GM19324 (cell line): Measurements from ENCODE around the gene SLC25A53.
"Not testable (repeated sequence)": the region's sequence is repeated elsewhere in the genome, so short reads cannot be mapped to it uniquely, and the experiment has no call there.

Experiments
- ATAC-seq: cut with Tn5 transposase; IDR thresholded peaks from one replicate; pipeline ENCODE4 v1.9.1; 2021; ENCODE audit warnings: mild to moderate bottlenecking, moderate library complexity; ENCODE audit not compliant: unreplicated experiment, low FRiP score

Gene SLC25A53

DNA sequence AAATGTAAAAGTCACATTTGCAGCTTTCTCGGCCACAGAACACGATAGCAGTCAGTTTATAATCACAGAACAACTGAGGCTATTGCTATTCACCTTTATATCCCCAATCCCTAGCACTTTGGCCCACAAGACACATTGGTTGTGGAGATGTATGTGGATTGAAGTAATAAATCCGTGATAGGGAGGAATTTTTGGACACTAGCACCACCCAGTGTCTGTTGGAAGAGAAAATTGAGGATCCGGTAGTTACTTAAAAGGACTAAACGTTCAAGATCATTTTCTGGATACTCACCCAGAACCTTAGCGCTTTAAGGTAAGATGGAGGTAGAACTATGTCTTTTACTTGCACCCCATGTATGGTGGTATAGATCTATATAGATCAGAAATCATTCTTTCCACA is 79.0 kb downstream of the SLC25A53 start:
- ATAC-seq = not testable (repeated sequence)

DNA sequence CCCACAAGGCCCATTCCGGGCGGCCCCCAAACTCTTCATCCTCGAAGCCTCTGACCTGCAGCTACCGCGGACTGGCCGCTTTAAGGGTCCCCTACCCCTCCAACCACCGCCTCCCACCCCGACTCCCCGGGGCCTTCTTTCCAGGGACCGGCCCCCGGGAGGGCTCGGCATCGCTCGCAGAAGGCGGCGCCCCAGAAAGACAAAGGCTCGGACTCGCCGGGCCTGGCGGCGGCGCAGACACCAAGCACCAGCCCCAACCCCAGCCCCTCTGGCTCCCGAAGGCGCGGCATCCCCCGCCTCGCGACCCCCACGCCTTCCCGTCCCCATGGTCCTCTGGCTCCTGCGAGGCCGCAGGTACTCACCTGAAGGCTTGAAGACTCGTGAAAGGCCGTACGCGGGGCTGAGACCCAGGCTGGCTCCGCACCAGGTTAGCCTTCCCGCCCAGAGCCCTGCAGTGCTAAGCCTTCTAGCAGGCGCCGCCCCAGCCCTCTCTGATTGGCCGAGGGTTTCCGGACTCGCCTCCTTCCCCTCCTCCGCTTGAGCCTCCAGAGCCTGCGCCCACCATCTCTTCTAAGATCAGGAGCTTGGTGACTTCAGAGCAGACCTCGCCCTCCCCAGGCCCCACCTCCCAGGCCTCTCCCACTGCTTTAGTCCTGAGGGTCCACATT is 80.9 kb downstream of the SLC25A53 start, which contains the start of gene TMSB15C:
Gene TMSB15C, minus strand, starts transcription at position 459 of the 668 bp plus-strand sequence.
- ATAC-seq = peak; percentile 96

DNA sequence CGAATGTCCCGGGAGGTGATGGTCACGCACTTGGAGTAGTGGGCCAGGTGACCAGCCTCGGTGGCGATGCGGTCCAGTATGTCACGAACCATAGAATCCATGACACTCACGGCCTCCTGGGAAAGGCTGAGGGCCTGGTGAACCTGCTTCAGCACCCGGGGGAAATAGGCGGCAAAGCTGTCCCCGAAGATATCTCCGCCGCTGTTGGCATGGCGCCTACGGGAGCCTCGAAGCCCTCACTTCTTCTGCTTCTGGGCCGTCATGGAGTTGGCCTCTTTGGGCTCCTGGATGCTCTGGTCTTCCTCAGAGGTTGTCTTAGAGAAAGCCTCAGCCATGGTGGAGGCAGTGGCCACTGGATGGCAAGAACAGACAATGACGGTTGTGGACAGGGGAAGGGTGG is 94.2 kb downstream of the SLC25A53 start:
- ATAC-seq = not testable (repeated sequence)

DNA sequence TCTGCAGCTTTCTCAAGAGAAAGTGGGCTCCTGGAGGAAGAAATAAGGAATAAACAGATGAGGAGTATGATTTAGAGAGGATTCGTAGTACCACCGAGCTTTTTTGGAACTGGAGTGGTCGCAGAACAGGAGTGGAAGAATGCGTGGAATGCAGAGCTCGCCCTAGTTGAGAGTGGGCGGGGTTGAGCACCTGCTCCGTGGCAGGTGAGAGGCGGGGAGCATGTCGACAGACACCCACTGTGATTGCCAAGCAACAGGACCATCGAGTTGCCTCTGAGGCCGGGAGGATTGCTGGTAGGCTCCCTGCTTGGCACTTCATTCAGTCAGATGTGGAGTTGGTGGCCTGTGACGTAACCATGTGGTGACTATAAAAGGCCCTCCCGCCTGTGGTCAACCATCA is 101.9 kb downstream of the SLC25A53 start:
- not testable (repeated sequence) for ATAC-seq
